Measurements from ENCODE around the gene UGT1A5.
"Not testable (repeated sequence)": the region's sequence is repeated elsewhere in the genome, so short reads cannot be mapped to it uniquely, and the experiment has no call there.

The UGT1A5 gene

GRCh38 chr2:233747283-233747544 lies 34.5 kb downstream of the UGT1A5 start:
- no peak for DNase-seq

GRCh38 chr2:233750689-233751088 lies 38.0 kb downstream of the UGT1A5 start:
- not testable (repeated sequence) for DNase-seq

DNA sequence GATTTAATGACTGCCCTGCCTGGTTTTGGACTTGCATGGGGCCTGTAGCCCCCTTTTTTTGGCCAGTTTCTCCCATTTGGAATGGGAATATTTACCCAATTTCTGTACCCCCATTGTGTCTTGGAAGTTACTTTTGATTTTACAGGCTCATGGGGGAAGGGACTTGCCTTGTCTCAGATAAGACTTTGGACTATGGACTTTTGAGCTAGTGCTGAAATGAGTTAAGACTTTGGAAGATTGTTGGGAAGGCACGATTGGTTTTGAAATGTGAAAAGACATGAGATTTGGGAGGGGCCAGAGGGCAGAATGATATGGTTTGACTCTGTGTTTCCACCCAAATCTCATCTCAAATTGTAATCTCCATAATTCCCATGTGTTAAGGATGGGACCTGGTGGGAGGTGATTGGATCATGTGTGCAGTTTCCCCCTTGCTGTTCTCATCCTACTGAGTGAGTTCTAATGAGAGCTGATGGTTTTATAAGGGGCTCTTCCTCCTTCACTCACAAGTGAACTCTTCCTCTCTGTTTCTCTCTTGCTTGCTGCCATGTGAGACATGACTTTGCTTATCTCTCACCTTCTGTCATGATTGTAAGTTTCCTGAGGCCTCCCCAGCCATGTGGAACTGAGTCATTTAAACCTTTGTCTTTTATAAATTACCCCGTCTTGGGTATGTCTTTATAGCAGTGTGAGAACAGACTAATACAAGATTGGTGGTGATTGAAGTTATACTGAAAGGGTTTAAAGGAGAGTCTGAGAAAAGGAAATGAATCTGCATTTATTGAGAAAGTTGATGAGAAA lies 38.7 kb downstream of the UGT1A5 start:
- not testable (repeated sequence) for DNase-seq

DNA sequence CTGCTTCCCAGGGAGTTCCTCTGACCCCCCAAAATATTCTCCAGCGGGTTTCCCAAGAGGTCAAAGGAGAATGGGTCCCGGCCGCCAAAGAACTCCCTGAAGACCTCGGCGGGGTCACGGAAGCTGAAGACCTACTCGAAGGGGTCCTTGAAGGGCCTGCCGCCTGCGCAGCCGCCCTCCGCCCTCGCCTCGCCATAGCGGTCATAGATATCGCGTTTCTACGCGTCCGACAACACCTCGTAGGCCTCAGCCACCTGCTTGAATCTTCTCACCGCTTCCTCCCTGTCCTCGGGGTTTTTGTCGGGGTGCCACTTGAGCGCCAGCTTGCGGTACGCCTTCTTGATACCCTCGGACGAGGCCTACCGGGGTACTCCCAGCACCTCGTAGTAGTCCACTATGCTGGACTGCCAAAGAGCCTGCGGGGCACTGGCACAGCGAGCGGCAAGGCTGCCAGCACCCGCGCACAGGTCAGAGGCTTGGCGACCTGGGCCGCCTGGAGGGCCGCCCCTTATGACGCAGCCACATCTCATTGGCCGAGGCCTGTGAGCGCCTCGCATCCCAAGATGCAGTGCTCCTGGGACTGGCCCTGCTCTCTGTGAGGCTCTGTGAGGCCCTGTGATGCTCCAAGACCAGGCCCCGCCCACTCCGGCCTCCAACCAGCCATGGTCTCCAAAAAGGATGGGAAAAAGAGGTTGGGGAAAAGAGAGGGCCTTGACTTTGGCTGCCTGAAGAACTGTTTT lies 42.3 kb downstream of the UGT1A5 start:
- no peak for DNase-seq

DNA sequence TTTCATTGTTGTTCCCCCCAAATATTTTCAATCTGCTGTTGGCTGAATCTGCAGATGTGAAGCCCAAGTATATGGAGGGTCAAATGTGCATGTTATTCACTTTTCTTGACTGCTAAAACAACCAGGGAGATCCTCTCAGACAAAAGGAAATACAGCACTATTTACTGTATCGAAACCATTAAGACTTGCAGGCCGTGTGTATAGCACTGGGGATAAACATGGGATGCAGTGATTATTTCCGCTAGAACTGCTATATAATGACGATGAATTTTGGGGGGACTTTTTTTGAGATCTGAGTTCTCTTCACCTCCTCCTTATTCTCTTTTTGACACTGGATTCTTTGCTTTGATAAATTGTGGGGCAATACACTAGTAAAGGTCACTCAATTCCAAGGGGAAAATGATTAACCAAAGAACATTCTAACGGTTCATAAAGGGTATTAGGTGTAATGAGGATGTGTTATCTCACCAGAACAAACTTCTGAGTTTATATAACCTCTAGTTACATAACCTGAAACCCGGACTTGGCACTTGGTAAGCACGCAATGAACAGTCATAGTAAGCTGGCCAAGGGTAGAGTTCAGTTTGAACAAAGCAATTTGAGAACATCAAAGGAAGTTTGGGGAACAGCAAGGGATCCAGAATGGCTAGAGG lies 43.8 kb downstream of the UGT1A5 start:
- no peak for DNase-seq

DNA sequence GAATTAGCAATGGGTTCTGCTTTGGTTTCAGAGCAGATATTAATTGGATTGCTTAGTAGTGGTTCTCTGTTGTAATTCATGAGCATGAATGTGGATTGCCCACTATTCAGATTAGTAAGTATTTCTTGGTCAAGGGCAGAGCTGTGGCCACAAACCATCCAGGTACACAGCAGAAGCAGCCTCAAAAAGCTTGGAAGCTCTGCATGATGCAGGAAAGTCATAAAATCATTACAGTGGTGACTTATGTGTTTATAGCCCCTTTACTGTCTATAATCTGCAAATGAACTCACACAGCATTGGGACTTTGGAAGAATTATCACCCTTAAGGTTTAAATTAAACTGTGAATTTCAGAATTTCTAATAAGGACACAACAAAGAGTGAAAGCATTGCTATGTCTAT lies 45.4 kb downstream of the UGT1A5 start:
- DNase-seq = no peak

DNA sequence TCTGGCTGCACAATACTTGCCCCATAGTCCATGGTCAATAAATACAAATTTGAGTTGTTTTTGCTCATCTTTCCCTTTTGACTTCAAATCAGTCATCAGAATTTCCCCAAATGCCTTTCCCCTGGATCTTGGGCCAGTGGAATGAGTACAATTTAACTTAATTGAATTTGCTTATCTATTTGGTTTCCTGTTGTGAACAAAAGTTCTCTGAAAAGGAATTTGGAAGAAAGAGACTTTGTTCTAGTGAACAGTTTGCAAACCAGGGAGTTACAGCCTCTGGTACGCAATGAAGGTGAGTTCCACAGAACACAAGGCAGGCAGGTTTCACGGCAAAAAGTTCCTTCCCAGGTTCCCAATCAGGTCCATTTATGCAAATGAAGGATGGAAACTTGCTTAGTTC lies 46.1 kb downstream of the UGT1A5 start:
- DNase-seq = no peak

DNA sequence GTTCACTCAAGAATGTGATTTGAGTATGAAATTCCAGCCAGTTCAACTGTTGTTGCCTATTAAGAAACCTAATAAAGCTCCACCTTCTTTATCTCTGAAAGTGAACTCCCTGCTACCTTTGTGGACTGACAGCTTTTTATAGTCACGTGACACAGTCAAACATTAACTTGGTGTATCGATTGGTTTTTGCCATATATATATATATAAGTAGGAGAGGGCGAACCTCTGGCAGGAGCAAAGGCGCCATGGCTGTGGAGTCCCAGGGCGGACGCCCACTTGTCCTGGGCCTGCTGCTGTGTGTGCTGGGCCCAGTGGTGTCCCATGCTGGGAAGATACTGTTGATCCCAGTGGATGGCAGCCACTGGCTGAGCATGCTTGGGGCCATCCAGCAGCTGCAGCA lies 47.3 kb downstream of the UGT1A5 start, which contains the start of gene UGT1A1:
Gene UGT1A1 (plus strand): TSS at position 228 of the 400 bp plus-strand sequence. CDS start 18 bp downstream, at position 246.
- no peak for DNase-seq

- DNase-seq = no peak
These were observed 48.5 kb downstream of the UGT1A5 start for GRCh38 chr2:233761040-233761769.

DNA sequence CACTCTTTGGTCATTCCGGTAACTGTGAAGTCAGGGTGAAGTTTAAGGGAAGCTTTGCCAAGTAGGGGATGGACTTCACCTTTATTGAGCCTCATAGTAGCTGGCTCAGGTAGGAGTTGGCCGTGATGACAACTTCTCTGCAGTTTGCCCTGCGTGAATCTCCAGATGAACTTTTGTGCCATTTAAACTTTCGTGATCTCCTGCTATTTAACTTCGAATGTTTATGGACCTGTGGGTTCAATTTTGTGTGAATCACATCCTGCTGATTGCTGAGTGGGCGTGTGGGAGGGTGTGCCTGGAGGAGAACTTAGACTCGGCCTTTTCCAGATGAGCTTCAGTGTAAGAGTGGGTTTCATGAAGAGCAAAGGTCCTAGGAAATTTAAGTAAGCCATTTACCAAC lies 51.6 kb downstream of the UGT1A5 start:
- DNase-seq = no peak

DNA sequence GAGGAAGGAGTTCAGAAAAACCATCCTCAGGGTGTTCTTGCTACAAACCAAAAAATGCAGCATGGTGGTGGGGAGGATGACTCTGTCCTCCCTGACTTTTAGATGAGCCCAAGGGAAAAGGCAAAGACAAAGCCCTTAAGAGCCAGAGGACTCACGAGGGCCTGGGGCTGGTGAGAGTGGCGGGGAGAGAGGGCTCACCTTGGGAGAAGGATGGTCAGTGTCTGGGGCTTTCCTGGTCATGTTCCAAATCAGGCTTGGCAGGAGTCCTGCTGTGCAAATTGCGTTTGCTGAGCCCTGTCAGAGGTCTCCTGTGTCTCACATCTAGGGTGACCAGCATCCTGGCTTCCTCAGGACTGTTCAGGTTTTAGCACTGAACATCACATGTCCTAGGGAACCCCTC lies 52.1 kb downstream of the UGT1A5 start:
- no peak for DNase-seq

GRCh38 chr2:233766416-233766815 lies 53.7 kb downstream of the UGT1A5 start:
- DNase-seq = no peak

DNA sequence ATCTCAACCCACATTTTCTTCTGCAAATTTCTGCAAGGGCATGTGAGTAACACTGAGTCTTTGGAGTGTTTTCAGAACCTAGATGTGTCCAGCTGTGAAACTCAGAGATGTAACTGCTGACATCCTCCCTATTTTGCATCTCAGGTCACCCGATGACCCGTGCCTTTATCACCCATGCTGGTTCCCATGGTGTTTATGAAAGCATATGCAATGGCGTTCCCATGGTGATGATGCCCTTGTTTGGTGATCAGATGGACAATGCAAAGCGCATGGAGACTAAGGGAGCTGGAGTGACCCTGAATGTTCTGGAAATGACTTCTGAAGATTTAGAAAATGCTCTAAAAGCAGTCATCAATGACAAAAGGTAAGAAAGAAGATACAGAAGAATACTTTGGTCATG lies 55.4 kb downstream of the UGT1A5 start:
- DNase-seq = no peak

GRCh38 chr2:233769260-233769659 lies 56.6 kb downstream of the UGT1A5 start:
- DNase-seq = no peak

- DNase-seq = no peak
These were observed 59.4 kb downstream of the UGT1A5 start for GRCh38 chr2:233772153-233772552.

DNA sequence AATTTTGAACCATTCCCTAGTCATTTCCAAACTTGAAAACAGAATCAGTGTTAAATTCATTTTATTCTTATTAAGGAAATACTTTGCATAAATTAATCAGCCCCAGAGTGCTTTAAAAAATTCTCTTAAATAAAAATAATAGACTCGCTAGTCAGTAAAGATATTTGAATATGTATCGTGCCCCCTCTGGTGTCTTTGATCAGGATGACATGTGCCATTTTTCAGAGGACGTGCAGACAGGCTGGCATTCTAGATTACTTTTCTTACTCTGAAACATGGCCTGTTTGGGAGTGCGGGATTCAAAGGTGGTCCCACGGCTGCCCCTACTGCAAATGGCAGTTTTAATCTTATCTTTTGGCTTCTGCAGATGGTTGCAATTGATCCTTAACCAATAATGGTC lies 59.9 kb downstream of the UGT1A5 start:
- no peak for DNase-seq

- DNase-seq = no peak
These were observed 61.1 kb downstream of the UGT1A5 start for GRCh38 chr2:233773854-233774253.

GRCh38 chr2:233775414-233775813 lies 62.7 kb downstream of the UGT1A5 start:
- DNase-seq = no peak

- DNase-seq = no peak
These were observed 65.3 kb downstream of the UGT1A5 start, which contains the start of gene MROH2A for GRCh38 chr2:233778030-233778429. MROH2A (plus strand) TSS chr2:233778330; CDS start chr2:233779359, 1,029 bp downstream.

GRCh38 chr2:233779722-233780121 lies 67.0 kb downstream of the UGT1A5 start:
- DNase-seq = no peak

DNA sequence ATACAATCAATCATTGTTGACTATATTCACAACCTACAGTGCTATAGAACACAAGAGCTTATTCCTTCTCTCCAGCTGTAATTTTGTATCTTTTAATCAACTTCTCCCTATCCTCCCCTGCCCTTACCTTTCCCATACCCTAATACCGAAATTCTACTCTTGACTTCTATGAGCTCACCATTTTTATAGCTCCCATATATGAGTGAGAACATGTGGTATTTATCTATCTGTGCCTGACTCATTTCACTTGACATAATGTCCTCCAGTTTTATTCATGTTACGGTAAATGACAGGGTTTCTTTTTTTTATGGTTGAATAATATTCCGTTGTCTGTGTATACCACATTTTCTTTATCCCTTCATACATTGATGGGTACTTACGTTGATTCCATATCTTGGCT lies 68.1 kb downstream of the UGT1A5 start:
- DNase-seq = no peak

DNA sequence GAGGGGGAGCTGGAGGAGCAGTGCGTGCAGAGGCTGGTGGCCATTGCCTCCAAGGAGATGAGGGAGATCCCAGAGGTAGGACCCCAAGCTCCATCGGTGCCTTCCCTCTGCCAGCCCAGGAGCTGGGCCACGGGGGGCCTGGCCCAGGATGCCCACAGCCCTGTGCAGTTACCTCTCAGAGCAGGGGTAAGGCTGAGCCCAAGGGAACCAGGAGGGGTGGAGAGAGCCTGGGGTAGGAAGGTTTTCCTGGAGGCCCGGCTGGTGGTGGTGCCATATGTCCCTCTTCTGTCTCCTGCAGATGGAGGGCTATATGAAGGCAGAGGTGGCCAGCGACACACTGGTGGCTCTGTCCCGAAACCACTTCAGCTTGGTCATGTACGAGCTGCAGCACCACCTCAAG lies 76.8 kb downstream of the UGT1A5 start:
- DNase-seq = no peak

Data from NCI-H1092 treated with DMSO at 0.1 percent for 48 hours (cell line).